GM18526 (cell line): ENCODE results near the gene STBD1.

Source experiments
- POLR2A ChIP-seq: IDR thresholded peaks from 3 replicates; pipeline ENCODE4 v1.6.1; 2011; ENCODE audit not compliant: insufficient read length; ENCODE audit errors: extremely low read depth

Gene STBD1

GRCh38 chr4:76278583-76278982 lies 27.9 kb upstream of the STBD1 start:
- no peak for TF ChIP-seq POLR2A

GRCh38 chr4:76279462-76279861 lies 27.1 kb upstream of the STBD1 start:
- no peak for TF ChIP-seq POLR2A

GRCh38 chr4:76280488-76281441 lies 25.8 kb upstream of the STBD1 start:
- no peak for TF ChIP-seq POLR2A

- no peak for TF ChIP-seq POLR2A
Measured at GRCh38 chr4:76282941-76283689, 23.4 kb upstream of the STBD1 start.

DNA sequence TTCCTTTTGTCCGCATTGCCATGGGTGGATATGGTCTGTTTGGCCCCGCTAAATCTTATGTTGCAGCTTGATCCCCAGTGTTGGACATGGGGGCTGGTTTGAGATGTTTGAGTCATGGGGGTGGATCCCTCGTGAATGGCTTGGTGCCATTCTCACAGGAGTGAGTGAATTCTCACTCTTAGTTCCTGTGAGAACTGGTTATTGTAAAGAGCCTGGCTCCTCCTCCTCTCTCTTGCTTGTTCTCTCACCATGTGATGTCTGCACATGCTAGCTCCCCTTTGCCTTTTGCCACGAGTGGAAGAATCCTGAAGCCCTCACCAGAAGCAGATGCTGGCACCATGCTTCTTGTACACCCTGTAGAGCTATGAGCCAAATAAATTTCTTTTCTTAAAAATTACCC lies 22.6 kb upstream of the STBD1 start:
- TF ChIP-seq POLR2A, result no peak

GRCh38 chr4:76292730-76293129 lies 13.8 kb upstream of the STBD1 start:
- TF ChIP-seq POLR2A, result no peak

- no peak for TF ChIP-seq POLR2A
Measured at GRCh38 chr4:76293772-76294171, 12.8 kb upstream of the STBD1 start.

DNA sequence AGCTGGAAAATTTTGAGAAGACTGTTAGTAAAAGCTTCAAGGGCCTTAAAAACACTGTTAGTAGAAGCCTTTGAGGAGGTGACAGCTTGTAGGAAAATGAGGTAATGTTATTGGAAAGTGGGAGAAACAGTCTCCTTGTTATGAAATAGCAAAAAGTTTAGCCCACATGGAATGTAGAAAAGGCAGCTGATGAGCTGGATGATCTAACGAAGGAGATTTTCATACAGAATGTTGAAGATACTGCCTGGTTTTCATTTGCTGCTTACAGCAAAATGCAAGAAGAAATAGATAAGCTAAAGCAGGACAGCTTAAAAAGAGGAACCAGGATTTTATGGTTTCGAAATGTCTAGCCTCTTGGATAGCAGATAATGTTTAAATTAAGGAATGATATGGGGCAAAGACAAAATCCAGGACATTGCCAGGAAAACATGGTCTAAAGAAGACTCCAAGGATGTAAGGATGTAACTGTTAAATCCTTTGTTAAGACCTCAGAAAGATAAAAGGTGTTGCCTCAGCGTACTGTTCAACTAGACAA lies 10.2 kb upstream of the STBD1 start:
- no peak for TF ChIP-seq POLR2A

DNA sequence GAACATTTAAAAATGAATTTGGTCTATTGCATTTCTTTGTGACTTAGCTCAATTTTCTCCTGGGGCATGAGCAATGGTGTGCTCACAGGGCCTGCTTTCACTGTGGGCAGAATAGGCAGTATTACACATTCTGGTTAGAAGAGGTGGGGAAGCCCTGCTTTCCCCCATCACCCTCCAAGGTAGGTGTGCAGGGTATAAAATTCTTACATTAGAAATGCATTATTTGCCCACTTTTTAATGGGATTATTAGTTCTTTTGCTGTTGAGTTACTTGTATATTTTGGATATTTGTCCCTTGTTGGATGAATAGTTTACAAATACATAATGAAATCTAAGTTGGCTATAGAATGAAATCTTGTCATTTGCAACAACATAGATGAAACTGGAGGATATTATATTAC lies 8.3 kb upstream of the STBD1 start:
- TF ChIP-seq POLR2A, result no peak

- TF ChIP-seq POLR2A, result no peak
Measured at GRCh38 chr4:76300012-76300411, 6.5 kb upstream of the STBD1 start.

GRCh38 chr4:76301068-76301774 lies 5.3 kb upstream of the STBD1 start:
- no peak for TF ChIP-seq POLR2A

- no peak for TF ChIP-seq POLR2A
Measured at GRCh38 chr4:76301775-76302162, 4.8 kb upstream of the STBD1 start.

GRCh38 chr4:76302826-76303438 lies 3.6 kb upstream of the STBD1 start:
- no peak for TF ChIP-seq POLR2A

GRCh38 chr4:76305033-76305687 lies 1.4 kb upstream of the STBD1 start:
- no peak for TF ChIP-seq POLR2A
